GM21515 (cell line): ENCODE results near the gene S100PBP.
"Not testable (repeated sequence)": the region's sequence is repeated elsewhere in the genome, so short reads cannot be mapped to it uniquely, and the experiment has no call there.

ENCODE experiments used
- ATAC-seq: cut with Tn5 transposase; IDR thresholded peaks from one replicate; pipeline ENCODE4 v1.9.1; 2021; ENCODE audit not compliant: unreplicated experiment

The S100PBP gene

GRCh38 chr1:32784817-32785216 is 32.6 kb upstream of the S100PBP start:
- no peak for ATAC-seq

- ATAC-seq, result no peak
Observed at GRCh38 chr1:32786856-32787255, 30.6 kb upstream of the S100PBP start.

- not testable (repeated sequence) for ATAC-seq
Observed at GRCh38 chr1:32789356-32789755, 28.1 kb upstream of the S100PBP start.

- no peak for ATAC-seq
Observed at GRCh38 chr1:32791881-32792280, 25.6 kb upstream of the S100PBP start.

GRCh38 chr1:32795763-32796162 is 21.7 kb upstream of the S100PBP start:
- not testable (repeated sequence) for ATAC-seq

GRCh38 chr1:32797456-32797855 is 20.0 kb upstream of the S100PBP start:
- no peak for ATAC-seq

- no peak for ATAC-seq
Observed at GRCh38 chr1:32798191-32798590, 19.3 kb upstream of the S100PBP start.

GRCh38 chr1:32798679-32799416 is 18.6 kb upstream of the S100PBP start:
- ATAC-seq, result no peak

- ATAC-seq, result no peak
Observed at GRCh38 chr1:32801096-32801715, 16.2 kb upstream of the S100PBP start.

- ATAC-seq, result not testable (repeated sequence)
Observed at GRCh38 chr1:32804460-32804859, 13.0 kb upstream of the S100PBP start.

- ATAC-seq, result no peak
Observed at GRCh38 chr1:32806290-32806689, 11.2 kb upstream of the S100PBP start.

GRCh38 chr1:32806910-32807523 is 10.4 kb upstream of the S100PBP start:
- ATAC-seq, result no peak

GRCh38 chr1:32808580-32808979 is 8.9 kb upstream of the S100PBP start:
- no peak for ATAC-seq

- no peak for ATAC-seq
Observed at GRCh38 chr1:32810358-32810757, 7.1 kb upstream of the S100PBP start.

- no peak for ATAC-seq
Observed at GRCh38 chr1:32811265-32811664, 6.2 kb upstream of the S100PBP start.

GRCh38 chr1:32811917-32812316 is 5.5 kb upstream of the S100PBP start:
- no peak for ATAC-seq

- no peak for ATAC-seq
Observed at GRCh38 chr1:32813941-32814739, 3.3 kb upstream of the S100PBP start.

GRCh38 chr1:32816676-32817158 is 736 bp upstream of the S100PBP start:
- ATAC-seq, result peak; percentile 11

- ATAC-seq, result peak; percentile 6
Observed at GRCh38 chr1:32817815-32818786, 648 bp downstream of the S100PBP start.
